VCaP (cell line): ENCODE results near the gene NDEL1.

Source experiments
- H3K27ac ChIP-seq: fragments of 450-650 bp; 2 replicates; pipeline ENCODE4 v1.5.1; 2017
- CTCF ChIP-seq: fragments of 450-650 bp; conservative IDR thresholded peaks from 2 replicates; pipeline ENCODE4 v1.5.1; 2017; ENCODE audit warnings: mild to moderate bottlenecking, moderate library complexity

The NDEL1 gene

DNA sequence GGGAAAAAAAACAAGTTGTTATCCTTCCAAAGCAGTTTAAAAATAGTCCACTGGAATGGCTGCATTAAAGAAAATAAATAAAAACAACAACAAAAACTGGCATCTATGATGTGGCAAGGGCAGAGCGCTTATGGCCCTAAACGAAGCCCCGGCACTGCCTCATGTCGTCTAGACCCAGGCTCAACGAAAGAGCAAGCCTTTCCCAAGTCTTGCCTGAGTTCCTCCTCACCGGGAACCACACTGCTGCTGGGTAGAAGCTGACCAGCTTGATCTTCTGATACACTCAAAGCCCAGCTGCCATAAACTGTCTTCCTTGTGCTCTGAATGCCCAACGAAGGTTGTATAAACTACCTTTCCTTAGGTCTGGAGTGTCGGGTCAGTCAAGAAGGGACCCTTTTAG is 37.0 kb downstream of the NDEL1 start:
- TF ChIP-seq CTCF = no peak
- H3K27ac ChIP-seq = no peak overlapping the region

DNA sequence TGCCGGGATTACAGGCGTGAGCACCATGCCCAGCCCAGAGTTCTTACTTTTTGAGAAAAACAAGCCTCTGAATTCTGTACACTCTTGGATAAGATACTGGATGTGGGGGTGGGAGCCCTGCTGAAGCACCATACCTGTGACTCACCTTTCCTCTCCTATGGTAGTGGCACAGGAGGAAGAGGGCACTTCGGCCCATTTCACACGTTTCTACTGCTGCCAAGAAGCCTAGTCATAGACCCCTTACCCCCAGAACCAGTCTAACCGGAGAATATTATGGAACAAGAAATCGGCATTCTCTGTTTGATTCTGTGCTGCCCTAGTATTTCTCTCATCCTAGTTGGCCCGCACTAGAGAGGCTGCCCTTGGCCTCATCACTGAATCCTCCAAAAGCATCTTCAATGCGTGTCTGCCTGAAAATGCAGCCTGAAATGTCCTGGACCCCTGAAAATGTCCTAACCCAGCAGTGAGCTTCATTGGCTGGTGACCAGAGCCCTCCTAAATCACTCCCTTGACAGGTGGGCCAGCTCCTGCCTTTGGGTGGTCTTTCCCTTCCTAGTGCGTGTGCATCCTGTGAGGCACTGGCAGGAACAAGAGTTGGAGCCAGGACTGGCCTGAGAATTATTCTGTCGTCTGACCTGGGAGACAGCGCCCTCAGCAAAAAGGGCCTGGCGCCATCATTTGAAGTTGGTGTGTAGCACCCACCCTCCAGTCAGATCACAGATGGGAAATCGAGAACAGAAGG is 37.9 kb downstream of the NDEL1 start:
- H3K27ac ChIP-seq = no peak overlapping the region
- TF ChIP-seq CTCF = no peak

DNA sequence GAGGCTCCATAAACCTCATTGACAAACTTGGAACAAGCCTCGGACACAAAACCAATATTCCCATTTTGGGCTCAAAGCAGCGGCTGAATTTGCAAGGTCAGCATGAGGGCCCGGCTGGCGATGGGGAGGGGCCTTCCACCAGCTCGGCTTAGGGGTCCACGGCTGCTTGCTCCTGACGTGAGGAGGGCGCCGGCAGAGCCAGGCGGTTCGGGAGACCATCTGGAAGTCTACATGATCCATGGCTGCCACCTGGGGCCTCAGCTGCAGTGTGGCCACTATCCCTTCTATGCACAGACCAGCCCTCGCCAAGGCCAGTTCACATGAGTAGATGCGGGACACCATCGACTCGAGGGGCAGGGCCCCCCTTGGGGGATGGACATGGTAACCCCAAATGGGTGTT is 39.1 kb downstream of the NDEL1 start:
- no peak for TF ChIP-seq CTCF
- no peak overlapping the region for H3K27ac ChIP-seq

- H3K27ac ChIP-seq = no peak overlapping the region
- no peak for TF ChIP-seq CTCF
These were observed 39.5 kb downstream of the NDEL1 start for GRCh38 chr17:8475227-8475626.

DNA sequence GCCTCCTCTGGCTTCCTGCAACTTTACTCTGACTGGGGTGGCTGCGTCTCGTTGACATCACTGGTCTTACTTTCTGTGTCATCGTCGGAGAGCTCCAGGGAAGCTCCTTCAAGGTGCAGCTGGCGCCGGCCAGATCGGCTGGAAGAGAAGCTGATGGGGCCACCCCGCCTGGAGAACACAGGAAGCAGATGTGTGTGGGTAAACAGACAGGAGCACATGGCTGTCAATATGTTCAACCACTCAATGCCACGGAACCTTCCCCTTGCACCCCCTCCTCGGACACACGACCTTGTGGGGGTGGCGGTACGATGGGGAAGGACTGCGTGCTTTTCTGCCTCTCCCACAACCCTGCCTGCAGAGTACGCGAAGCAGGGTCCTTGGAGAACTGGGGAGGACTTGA is 40.1 kb downstream of the NDEL1 start:
- no peak overlapping the region for H3K27ac ChIP-seq
- TF ChIP-seq CTCF = no peak

DNA sequence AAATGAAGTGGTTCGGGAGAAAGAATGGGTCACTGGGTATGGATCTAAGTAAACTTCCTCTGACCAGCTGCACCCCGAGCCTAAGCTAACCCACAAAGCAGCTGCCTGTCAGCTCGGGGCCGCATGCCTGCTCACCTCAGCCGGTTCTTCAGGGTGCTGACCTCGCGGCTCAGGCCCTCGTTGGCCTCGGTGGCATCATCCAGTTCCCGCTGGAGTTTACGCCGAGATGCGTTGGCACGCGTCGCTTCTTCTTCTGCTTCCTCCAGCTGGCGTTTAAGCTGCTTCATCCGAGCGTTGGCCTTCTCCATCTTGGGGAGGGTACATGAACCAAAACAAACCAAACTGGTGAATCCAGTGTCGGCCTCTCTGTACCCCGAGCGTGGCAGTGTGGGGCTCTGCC is 41.1 kb downstream of the NDEL1 start:
- TF ChIP-seq CTCF = no peak
- H3K27ac ChIP-seq = no peak overlapping the region

GRCh38 chr17:8477171-8477570 is 41.5 kb downstream of the NDEL1 start:
- H3K27ac ChIP-seq = no peak overlapping the region
- TF ChIP-seq CTCF = no peak
